NCI-H2227 treated with DMSO at 0.1 percent for 48 hours (cell line): ENCODE measurements around the gene ATP7B.

ENCODE experiments used
- DNase-seq: peaks from one replicate; lab custom pipeline; 2025; lab: John Stamatoyannopoulos, UW

ATP7B gene

DNA sequence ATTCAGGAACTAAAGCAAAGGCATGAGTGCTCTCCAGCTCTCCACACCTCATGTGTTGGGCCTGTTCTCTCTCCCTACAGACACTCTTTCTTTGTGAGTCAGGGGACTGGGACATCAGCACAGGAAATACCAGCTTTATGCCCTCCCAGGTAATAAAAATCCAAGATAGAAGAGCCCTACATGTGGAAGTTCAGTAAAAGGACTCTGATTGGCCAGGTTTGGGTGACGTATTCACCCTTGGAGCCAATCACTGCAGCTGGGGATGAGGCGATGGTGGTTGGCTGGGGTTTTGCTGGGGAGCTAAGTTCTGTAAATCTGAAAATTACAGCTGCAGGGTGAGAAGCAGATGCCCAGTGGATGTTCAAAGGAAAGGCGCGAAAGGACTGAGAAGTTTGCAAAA, 117.0 kb downstream of the ATP7B start:
- DNase-seq, result no peak

DNA sequence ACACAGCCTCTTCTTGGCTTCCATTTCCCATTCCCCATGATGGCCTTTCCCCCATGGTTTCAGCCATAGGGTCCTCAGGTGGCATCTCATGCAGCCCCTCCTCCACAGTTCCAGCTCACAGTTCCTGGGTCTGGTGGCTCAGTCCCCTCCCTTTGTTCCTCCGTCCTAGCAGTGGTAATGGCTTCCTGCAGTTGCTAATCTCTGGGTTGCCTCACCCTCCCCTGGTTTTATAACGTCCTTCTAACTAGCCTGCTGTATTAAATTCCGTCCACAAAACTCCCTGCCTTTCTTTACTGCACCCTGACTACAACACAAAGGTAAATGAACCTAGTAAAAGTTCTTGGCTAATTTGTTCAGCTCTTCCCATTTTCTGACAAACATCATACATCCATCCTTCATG, 118.6 kb downstream of the ATP7B start:
- no peak for DNase-seq

DNA sequence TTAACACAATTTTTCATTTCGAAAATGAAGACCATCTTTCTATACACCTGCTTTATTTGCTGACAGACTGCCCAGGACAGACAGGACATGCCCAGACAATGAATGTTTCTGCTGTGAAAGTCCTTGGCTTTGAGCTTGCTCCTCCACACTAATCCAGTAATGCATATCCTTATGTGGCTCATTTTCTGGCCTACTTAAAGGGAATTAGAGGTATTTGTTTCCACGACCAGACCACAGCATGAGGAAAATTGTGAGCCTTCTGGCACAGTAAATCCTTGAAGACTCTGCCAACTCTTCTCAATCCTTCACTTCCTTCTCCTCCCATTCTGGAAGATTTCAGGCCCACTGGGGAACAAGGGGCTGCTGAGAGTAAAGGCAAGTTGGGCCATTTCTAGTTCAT, 123.8 kb downstream of the ATP7B start:
- no peak for DNase-seq

DNA sequence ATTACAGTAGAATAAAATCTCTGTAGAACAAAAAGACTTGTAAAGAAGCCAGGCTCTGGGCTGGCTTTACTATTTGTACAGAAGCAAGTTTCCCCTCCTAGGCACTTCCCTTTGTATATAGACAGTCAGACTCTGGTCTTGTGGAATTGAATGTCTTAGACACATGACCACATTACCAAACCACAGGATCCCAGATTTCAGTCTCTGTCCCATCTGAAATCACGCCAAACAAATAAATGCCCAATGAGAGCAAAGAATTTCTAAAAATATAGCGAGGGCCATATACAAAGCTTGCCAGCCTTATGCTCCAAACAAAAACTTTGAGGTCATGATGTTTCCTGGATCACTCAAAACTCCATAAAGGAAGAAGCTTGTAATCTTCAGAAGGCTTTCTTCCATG, 125.6 kb downstream of the ATP7B start:
- DNase-seq, result no peak

DNA sequence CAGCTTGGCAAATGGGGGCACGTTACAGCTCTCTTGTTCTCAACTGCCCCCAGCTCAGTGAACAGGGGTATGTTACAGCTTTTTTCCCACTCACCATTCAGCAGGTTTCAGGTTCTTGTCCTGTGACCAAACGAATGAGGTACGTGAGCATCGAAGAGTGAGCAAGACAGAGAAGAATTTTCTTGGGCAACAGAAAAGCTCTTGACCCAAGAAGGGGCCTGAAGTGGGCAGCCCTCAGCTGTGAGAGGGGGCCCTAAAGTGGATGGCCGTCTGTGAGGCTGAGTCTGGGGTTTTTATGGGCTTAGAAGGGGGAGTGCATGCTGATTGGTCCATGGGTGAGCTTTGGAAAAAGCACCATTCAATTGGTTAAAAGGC, 128.0 kb downstream of the ATP7B start:
- no peak for DNase-seq
